Epidermal melanocyte (primary cell): ENCODE data around the gene CCDC160.
"Not testable (repeated sequence)": the region's sequence is repeated elsewhere in the genome, so short reads cannot be mapped to it uniquely, and the experiment has no call there.

Experiments used
- DNase-seq: peaks from one replicate; pipeline ENCODE4 v3.0.0; 2011; ENCODE audit warnings: low spot score; ENCODE audit not compliant: insufficient read length

The CCDC160 gene

GRCh38 chrX:134236626-134237614 is at the start of gene CCDC160:
Gene CCDC160, plus strand, starts transcription at chrX:134237182. Its CDS starts 7,619 bp downstream, at chrX:134244801.
- DNase-seq = no peak

- no peak for DNase-seq
These were observed 45.7 kb upstream of the CCDC160 start for GRCh38 chrX:134191281-134191680.

- DNase-seq = no peak
These were observed 42.1 kb upstream of the CCDC160 start for GRCh38 chrX:134194915-134195314.

GRCh38 chrX:134202561-134202960 is 34.4 kb upstream of the CCDC160 start:
- no peak for DNase-seq

- DNase-seq = no peak
These were observed 30.8 kb upstream of the CCDC160 start for GRCh38 chrX:134206221-134206620.

GRCh38 chrX:134210465-134210864 is 26.5 kb upstream of the CCDC160 start:
- DNase-seq = no peak

GRCh38 chrX:134235236-134235635 is 1.7 kb upstream of the CCDC160 start:
- no peak for DNase-seq

- not testable (repeated sequence) for DNase-seq
These were observed 1.2 kb downstream of the CCDC160 start for GRCh38 chrX:134238144-134238543.

GRCh38 chrX:134239016-134239415 is 2.0 kb downstream of the CCDC160 start:
- no peak for DNase-seq

GRCh38 chrX:134240209-134240608 is 3.2 kb downstream of the CCDC160 start:
- DNase-seq = no peak

- no peak for DNase-seq
These were observed 5.1 kb downstream of the CCDC160 start for GRCh38 chrX:134241960-134242619.

- DNase-seq = no peak
These were observed 7.1 kb downstream of the CCDC160 start for GRCh38 chrX:134244043-134244442.

GRCh38 chrX:134246282-134246681 is 9.3 kb downstream of the CCDC160 start:
- no peak for DNase-seq

GRCh38 chrX:134247492-134247891 is 10.5 kb downstream of the CCDC160 start:
- no peak for DNase-seq

GRCh38 chrX:134249241-134249640 is 12.3 kb downstream of the CCDC160 start:
- DNase-seq = no peak

- DNase-seq = no peak
These were observed 14.3 kb downstream of the CCDC160 start for GRCh38 chrX:134251241-134251640.

- DNase-seq = no peak
These were observed 17.5 kb downstream of the CCDC160 start for GRCh38 chrX:134254511-134254910.

- DNase-seq = no peak
These were observed 18.6 kb downstream of the CCDC160 start for GRCh38 chrX:134255555-134255954.

- DNase-seq = no peak
These were observed 19.7 kb downstream of the CCDC160 start for GRCh38 chrX:134256684-134257083.

- no peak for DNase-seq
These were observed 21.2 kb downstream of the CCDC160 start for GRCh38 chrX:134258202-134258601.

GRCh38 chrX:134285934-134286333 is 49.0 kb downstream of the CCDC160 start:
- not testable (repeated sequence) for DNase-seq

- DNase-seq = no peak
These were observed 50.4 kb downstream of the CCDC160 start for GRCh38 chrX:134287346-134287745.
